Parathyroid adenoma (tissue), 2 donors: Measurements from ENCODE around the gene TUBB2B.

Experiments
- H2AFZ ChIP-seq: fragments of 300-600 bp; sonication (generic); one replicate; pipeline ENCODE4 v1.7.0; 2017; ENCODE audit warnings: antibody characterized with exemption, mild to moderate bottlenecking
- H3K27ac ChIP-seq: fragments of 300-600 bp; sonication (generic); one replicate; pipeline ENCODE4 v1.7.0; 2017
- H3K27me3 ChIP-seq: fragments of 300-600 bp; sonication (generic); one replicate; pipeline ENCODE4 v1.7.0; 2017; ENCODE audit warnings: low read length; ENCODE audit not compliant: control insufficient read depth, insufficient read depth
- H3K36me3 ChIP-seq: fragments of 300-600 bp; sonication (generic); one replicate; pipeline ENCODE4 v1.7.0; 2017; ENCODE audit warnings: low read length; ENCODE audit not compliant: control insufficient read depth, insufficient read depth
- H3K4me1 ChIP-seq: fragments of 300-600 bp; sonication (generic); one replicate; pipeline ENCODE4 v1.7.0; 2017; ENCODE audit warnings: control low read depth
- H3K4me2 ChIP-seq: fragments of 300-600 bp; sonication (generic); one replicate; pipeline ENCODE4 v1.7.0; 2017; ENCODE audit warnings: low read length
- H3K4me3 ChIP-seq: fragments of 300-600 bp; sonication (generic); one replicate; pipeline ENCODE4 v1.7.0; 2017; ENCODE audit warnings: low read depth, low read length
- H3K79me2 ChIP-seq: fragments of 300-600 bp; sonication (generic); one replicate; pipeline ENCODE4 v1.7.0; 2017; ENCODE audit warnings: control low read depth
- H3K9ac ChIP-seq: fragments of 300-600 bp; sonication (generic); one replicate; pipeline ENCODE4 v1.7.0; 2017; ENCODE audit warnings: mild to moderate bottlenecking
- H3K9me3 ChIP-seq: fragments of 300-600 bp; sonication (generic); one replicate; pipeline ENCODE4 v1.7.0; 2017; ENCODE audit warnings: low read length; ENCODE audit not compliant: control insufficient read depth
- TF ChIP-seq, protein P1 (sequence below): fragments of 300-600 bp; sonication (generic); IDR thresholded peaks from one replicate; pipeline ENCODE4 v1.7.0; 2017; ENCODE audit warnings: antibody characterized with exemption, mild to moderate bottlenecking
- donor health status: primary hyperparathyroidism.

TUBB2B gene

DNA sequence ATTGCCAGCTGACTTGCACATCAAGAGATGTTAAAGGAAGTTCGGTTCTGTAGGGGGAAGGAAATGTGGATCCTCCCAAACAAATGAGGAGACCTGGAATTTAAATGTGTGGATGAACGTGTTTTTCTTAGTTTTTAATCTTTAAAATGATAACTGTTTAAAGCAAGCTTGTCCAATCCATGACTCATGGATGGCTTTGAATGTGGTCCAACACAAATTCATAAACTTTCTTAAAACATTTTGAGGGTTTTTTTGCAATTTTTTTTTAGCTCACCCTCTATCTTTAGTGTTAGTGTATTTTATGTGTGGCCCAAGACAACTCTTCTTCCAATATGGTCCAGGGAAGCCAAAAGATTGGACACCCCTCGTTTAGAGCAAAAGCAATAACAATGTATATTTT lies 12.6 kb downstream of the TUBB2B start:
- no peaks in the 10 kb centered on the region for H3K79me2 ChIP-seq
- TF ChIP-seq, protein P1, sequence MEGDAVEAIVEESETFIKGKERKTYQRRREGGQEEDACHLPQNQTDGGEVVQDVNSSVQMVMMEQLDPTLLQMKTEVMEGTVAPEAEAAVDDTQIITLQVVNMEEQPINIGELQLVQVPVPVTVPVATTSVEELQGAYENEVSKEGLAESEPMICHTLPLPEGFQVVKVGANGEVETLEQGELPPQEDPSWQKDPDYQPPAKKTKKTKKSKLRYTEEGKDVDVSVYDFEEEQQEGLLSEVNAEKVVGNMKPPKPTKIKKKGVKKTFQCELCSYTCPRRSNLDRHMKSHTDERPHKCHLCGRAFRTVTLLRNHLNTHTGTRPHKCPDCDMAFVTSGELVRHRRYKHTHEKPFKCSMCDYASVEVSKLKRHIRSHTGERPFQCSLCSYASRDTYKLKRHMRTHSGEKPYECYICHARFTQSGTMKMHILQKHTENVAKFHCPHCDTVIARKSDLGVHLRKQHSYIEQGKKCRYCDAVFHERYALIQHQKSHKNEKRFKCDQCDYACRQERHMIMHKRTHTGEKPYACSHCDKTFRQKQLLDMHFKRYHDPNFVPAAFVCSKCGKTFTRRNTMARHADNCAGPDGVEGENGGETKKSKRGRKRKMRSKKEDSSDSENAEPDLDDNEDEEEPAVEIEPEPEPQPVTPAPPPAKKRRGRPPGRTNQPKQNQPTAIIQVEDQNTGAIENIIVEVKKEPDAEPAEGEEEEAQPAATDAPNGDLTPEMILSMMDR = no peak

DNA sequence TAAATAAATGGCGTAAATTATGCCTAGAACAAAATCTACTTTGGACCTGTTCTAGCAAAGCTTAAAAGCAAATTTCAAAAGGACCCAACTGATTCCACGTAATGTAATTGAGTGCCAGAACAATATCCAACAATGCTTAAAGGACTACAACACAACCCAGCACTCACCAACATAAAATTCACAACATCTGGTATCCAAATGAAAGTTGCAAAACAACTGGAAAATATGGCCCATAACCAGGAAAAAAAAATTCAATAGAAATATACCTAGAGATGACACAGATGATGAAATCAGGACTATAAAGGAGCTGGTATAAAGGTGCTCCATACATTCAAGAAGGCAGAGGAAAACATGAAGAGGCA lies 14.1 kb downstream of the TUBB2B start:
- no peaks in the 10 kb centered on the region for H3K36me3 ChIP-seq
- H3K4me2 ChIP-seq = no peak overlapping the region
- no peak overlapping the region for H3K9ac ChIP-seq
- TF ChIP-seq, protein P1 = no peak
- no peak overlapping the region for H2AFZ ChIP-seq
- no peaks in the 10 kb centered on the region for H3K9me3 ChIP-seq
- no peak overlapping the region for H3K27ac ChIP-seq
- no peaks in the 10 kb centered on the region for H3K79me2 ChIP-seq
- no peaks in the 10 kb centered on the region for H3K27me3 ChIP-seq
- H3K4me3 ChIP-seq = no peak overlapping the region
- no peaks in the 10 kb centered on the region for H3K4me1 ChIP-seq

More for the DNA sequence above, 12.6 kb downstream of the TUBB2B start:
- Histone ChIP-seq H3K9me3 (no peaks in the 10 kb centered on the region), H3K27ac (no peak overlapping the region), H3K4me1 (no peaks in the 10 kb centered on the region), H3K9ac (no peak overlapping the region), H2AFZ (no peak overlapping the region), H3K4me3 (no peak overlapping the region), H3K36me3 (no peaks in the 10 kb centered on the region), H3K4me2 (no peak overlapping the region), H3K27me3 (no peaks in the 10 kb centered on the region)

DNA sequence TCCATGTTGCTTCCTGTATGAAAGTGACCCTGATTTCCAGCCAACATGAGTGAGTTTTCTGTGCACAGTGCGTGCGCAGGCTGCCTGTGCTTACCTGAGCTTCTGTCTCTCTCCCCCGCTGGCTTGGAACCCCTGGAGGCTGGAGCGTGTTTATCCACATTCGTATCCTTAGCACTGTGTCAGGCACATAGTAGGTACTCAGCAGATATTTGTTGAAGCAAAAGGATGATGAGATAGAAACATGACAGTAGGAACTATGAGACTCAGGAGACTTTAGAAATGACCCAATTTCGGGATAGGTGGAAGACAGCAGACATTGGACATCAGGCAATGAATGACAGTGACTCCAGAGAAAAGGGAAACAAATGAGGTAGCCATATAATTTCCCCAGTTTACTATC lies 15.2 kb downstream of the TUBB2B start:
- H2AFZ ChIP-seq = no peak overlapping the region
- H3K4me1 ChIP-seq = no peaks in the 10 kb centered on the region
- no peaks in the 10 kb centered on the region for H3K79me2 ChIP-seq
- H3K9ac ChIP-seq = no peak overlapping the region
- no peaks in the 10 kb centered on the region for H3K36me3 ChIP-seq
- no peak overlapping the region for H3K4me2 ChIP-seq
- TF ChIP-seq, protein P1 = no peak
- no peaks in the 10 kb centered on the region for H3K9me3 ChIP-seq
- no peak overlapping the region for H3K4me3 ChIP-seq
- no peaks in the 10 kb centered on the region for H3K27me3 ChIP-seq
- no peak overlapping the region for H3K27ac ChIP-seq

DNA sequence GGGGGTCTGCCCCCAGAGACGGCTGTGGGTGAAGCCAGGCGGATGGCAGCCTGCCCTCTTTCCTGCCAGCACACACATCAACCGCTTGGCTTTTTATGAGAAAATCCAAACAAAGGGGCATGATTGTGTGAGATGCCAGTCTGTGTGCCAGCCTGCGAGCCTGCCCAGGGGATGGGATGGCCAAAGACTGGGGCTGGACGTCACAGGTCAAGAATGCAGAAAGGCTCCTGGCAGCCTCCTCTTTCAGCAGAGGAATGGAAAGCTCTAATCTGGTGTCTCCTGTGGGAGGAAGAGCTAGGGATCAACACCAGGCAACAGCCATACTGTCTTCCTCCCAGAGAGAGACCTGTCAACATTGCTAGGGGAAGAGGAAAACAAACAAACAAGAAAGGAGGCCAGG lies 15.8 kb downstream of the TUBB2B start:
- no peaks in the 10 kb centered on the region for H3K79me2 ChIP-seq
- no peak overlapping the region for H2AFZ ChIP-seq
- no peak overlapping the region for H3K27ac ChIP-seq
- H3K9ac ChIP-seq = no peak overlapping the region
- H3K36me3 ChIP-seq = no peaks in the 10 kb centered on the region
- TF ChIP-seq, protein P1 = no peak
- no peaks in the 10 kb centered on the region for H3K9me3 ChIP-seq
- H3K4me1 ChIP-seq = no peaks in the 10 kb centered on the region
- no peaks in the 10 kb centered on the region for H3K27me3 ChIP-seq
- no peak overlapping the region for H3K4me2 ChIP-seq
- H3K4me3 ChIP-seq = no peak overlapping the region

DNA sequence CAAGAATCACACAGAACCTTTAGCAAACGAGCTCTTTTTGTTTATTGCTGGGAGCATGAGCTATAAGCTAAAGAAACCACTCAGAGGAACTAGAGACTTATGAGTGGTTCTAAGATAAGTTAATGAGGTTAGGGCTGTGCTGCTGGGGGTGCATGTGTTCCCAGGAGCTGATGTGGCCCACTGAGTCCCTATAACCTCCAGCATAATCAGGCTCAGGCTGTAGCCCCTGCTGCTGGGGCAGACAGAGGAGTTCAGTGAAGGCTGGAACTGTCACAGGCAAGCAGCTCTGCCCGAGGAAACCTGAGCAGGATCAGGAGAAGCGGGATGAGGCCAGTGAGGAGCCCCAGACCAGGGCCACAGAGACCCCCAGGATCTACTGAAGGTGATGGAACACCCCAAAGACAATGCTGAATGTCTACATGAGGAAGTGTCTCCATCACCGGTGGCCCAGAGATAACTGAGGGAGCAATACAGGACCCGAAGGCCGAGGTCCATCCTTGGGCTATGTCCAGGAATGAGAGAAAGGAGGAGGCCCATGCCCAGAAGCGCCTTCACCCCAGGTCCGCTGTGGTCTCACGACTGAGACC lies 17.3 kb downstream of the TUBB2B start:
- Histone ChIP-seq H3K4me2 (no peak overlapping the region), H3K4me3 (no peak overlapping the region), H3K4me1 (no peaks in the 10 kb centered on the region), H3K36me3 (no peaks in the 10 kb centered on the region), H2AFZ (no peak overlapping the region), H3K9me3 (no peaks in the 10 kb centered on the region), H3K27me3 (no peaks in the 10 kb centered on the region), H3K27ac (no peak overlapping the region), H3K79me2 (no peaks in the 10 kb centered on the region), H3K9ac (no peak overlapping the region)
- TF ChIP-seq, protein P1 = no peak
